ENCODE measurements around the gene ARL3. TPM values are rescaled to one million over a fixed set of nuclear protein-coding genes. Genes with fewer than 3 reads are reported as not detected.
A peak's percentile ranks its signal among the peaks of the same experiment; 100 is the strongest.

The ARL3 gene
- total RNA-seq, 4 donors from 2014 or later: 3.4 to 6.0 (median 3.8) TPM

- whole genome bisulfite sequencing: 69% methylated on average over 12 of the region's 12 CpGs
- Histone ChIP-seq H3K4me1 (peaks cover 67% of the 10 kb centered on the region), H3K27ac (peak overlapping the region; percentile 10)
These were observed 89.2 kb downstream of the ARL3 start for GRCh38 chr10:102624751-102625645.

GRCh38 chr10:102624094-102624493 is 90.1 kb downstream of the ARL3 start:
- no peaks in the 10 kb centered on the region for H3K9me3 ChIP-seq
- H3K4me1 ChIP-seq: peaks cover 74% of the 10 kb centered on the region
- no peaks in the 10 kb centered on the region for H3K27me3 ChIP-seq
- TF ChIP-seq POLR2A (IDR thresholded peaks at IDR 0.05) (no peak), EP300 (IDR thresholded peaks at IDR 0.05) (no peak), CTCF (IDR thresholded peaks at IDR 0.05) (no peak), POLR2AphosphoS5 (IDR thresholded peaks at IDR 0.05) (no peak)
- peaks cover 3% of the 10 kb centered on the region for H3K36me3 ChIP-seq
- WGBS: 80% methylated on average over 3 of the region's 3 CpGs
- no peak overlapping the region for H3K27ac ChIP-seq
- H3K4me3 ChIP-seq: no peak overlapping the region
- DNase-seq (ENCODE audit: low spot score in 2 of 2): no peak

More at GRCh38 chr10:102624751-102625645, 89.2 kb downstream of the ARL3 start:
- no peak overlapping the region for H3K4me3 ChIP-seq
- H3K36me3 ChIP-seq: peaks cover 10% of the 10 kb centered on the region
- TF ChIP-seq EP300 (IDR thresholded peaks at IDR 0.05) (no peak), POLR2AphosphoS5 (IDR thresholded peaks at IDR 0.05) (no peak), CTCF (IDR thresholded peaks at IDR 0.05) (no peak), POLR2A (IDR thresholded peaks at IDR 0.05) (no peak)
- no peaks in the 10 kb centered on the region for H3K27me3 ChIP-seq
- no peak for DNase-seq (ENCODE audit: low spot score in 2 of 2)
- no peaks in the 10 kb centered on the region for H3K9me3 ChIP-seq

Other genes with a start within 250 kb of the ARL3 start
- gene ACTR1A, start 211.7 kb downstream of the ARL3 start, total RNA-seq: 100 to 1,000 TPM in 3 of 4 donors, 10 to 100 TPM in 1; 71.5 to 108 (median 105) TPM
- 10 to 100 TPM; 15.3 to 22.7 (median 18.9) TPM for gene SUFU, start 210.4 kb downstream of the ARL3 start, total RNA-seq
- gene TRIM8, start 69.9 kb downstream of the ARL3 start, total RNA-seq: 100 to 1,000 TPM in 2 of 4 donors, 10 to 100 TPM in 2; 73.1 to 113 (median 96.1) TPM
- 1 to 10 TPM; 1.9 to 5.6 (median 3.1) TPM for gene SFXN2, start 239 bp upstream of the ARL3 start, total RNA-seq
- 100 to 1,000 TPM; 103 to 166 (median 125) TPM for gene WBP1L, start 29.6 kb upstream of the ARL3 start, total RNA-seq
- gene CYP17A1, start 123.0 kb upstream of the ARL3 start, total RNA-seq: not detected
- gene BORCS7, start 139.9 kb upstream of the ARL3 start, total RNA-seq: 10 to 100 TPM; 20.7 to 27.2 (median 25.4) TPM
- gene AS3MT, start 155.1 kb upstream of the ARL3 start, total RNA-seq: 1 to 10 TPM; 1.4 to 4.7 (median 3.6) TPM
- 10 to 100 TPM in 3 of 4 donors, 1 to 10 TPM in 1; 8.7 to 16.9 (median 12.9) TPM for gene CNNM2, start 203.9 kb upstream of the ARL3 start, total RNA-seq

All from suprapubic skin (tissue), 4 donors.